HUDEP-2 (cell line): ENCODE measurements around the gene NEMF.
"Not testable (repeated sequence)": the region's sequence is repeated elsewhere in the genome, so short reads cannot be mapped to it uniquely, and the experiment has no call there.

ENCODE experiments used
- DNase-seq, 76 experiments: peaks; one replicate each; lab custom pipeline; 2025; ENCODE audit not compliant: unreplicated experiment in 76 of 76; lab: John Stamatoyannopoulos, UW

Gene NEMF

DNA sequence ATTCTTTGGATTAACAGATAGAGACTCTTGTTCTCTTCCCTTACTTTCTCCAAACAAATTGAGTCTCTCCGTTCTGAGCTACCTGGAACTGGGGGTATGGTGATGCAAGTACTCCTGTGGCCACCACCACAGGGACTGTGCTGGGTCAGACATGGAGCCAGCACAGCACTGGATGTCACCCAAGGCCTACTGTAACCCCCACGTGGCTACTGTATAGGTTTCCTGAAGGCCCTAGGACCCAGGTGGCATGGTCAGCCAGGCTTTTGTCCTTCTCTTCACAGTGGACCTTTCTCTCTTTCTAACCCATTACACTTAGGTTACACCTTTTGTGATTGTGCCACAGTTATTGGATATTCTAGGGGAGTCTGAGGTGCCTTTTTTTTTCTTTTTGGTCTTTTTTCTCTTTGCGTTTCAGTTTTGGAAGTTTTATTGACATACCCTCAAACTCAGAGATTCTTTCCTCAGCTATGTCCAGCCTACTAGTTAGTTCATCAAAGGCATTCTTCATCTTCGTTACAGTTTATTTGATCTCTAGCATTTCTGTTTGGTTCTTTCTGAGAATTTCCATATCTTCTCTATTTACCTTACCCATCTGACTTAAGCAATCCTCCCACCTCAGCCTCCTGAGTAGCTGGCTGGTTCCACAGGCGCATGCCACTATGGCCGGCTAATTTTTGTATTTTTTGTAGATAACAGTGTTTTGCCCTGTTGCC, 90.6 kb downstream of the NEMF start:
- no peak for DNase-seq

- no peak for DNase-seq
Measured at GRCh38 chr14:49755378-49755777, 97.2 kb downstream of the NEMF start.

GRCh38 chr14:49754570-49755097, 98.0 kb downstream of the NEMF start:
- DNase-seq, result no peak

- not testable (repeated sequence) for DNase-seq
Measured at GRCh38 chr14:49746476-49746875, 106.1 kb downstream of the NEMF start.

DNA sequence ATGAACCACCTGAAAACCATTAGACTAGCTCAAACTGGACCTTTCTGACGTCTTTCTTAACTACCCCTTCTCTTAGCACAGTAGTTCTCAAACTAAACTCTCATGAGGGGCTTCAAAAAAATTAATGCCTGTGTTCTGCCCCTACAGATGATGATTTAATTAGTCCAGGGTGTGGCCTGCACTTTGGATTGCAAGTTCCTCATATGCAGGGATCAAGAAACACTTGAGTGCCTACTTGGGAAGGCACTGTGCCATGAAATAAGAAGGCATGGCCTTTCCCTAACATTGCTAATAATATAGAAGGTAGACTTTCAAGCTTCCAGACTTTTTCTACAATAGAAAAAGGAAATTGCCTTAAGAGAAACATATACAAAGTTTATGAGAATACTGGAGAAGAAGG, 107.4 kb downstream of the NEMF start:
- DNase-seq, result no peak

DNA sequence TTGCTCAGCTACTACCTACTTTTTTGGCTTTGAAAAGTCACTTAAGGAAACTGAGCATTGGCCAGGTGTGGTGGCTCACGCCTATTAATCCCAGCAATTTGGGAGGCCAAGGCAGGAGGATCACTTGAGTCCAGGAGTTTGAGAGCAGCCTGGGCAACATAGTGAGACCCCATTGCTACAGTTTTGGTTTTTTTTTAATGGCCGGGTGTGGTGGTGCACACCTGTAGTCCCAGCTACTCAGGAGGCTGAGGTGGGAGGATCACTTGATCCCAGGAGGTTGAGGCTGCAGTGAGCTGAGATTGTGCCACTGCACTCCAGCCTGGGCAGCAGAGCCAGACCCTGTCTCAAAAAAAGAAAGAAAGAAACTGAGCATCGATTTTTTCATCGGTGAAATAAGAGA, 116.9 kb downstream of the NEMF start:
- DNase-seq, result not testable (repeated sequence)

- DNase-seq, result no peak
Measured at GRCh38 chr14:49733836-49734235, 118.8 kb downstream of the NEMF start.

DNA sequence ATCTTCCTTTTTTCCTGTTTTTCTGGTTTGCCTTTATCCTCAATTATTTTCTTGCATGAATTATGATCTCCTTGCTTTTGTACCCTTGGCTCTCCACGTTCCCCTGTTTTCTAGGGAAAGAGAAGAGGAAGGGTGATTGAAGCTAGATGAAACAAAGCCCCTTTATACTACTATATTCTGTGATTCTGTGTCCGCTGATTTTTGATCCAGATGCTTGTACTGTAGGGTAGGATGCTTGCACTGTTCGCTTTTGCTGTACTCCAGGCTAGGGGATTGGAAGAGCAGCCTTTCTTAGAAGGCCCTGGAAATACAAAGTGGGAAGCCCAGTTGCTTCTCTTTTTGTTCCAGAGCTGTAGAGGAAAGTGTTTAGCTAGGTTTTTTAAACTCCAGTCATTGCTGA, 119.7 kb downstream of the NEMF start:
- no peak for DNase-seq
